GM12878 (cell line): ENCODE measurements around the gene CLTCL1. TPM values are rescaled to one million over a fixed set of nuclear protein-coding genes. Genes with fewer than 3 reads are reported as not detected.

Experiments used
- ATAC-seq: fragments of 200-7000 bp; cut with Tn5 transposase; 3 replicates; pipeline ENCODE4 v1.9.1; 2020; ENCODE audit warnings: mild to moderate bottlenecking, moderate library complexity
- BruUV-seq: library from RNA; stranded (reverse); fragments of 400-500 nt; replicated peaks from 2 replicates; lab custom pipeline; 2021; lab: Mats Ljungman, UMichigan
- CTCF ChIA-PET: fragments of 300-600 bp; sonication (Branson Sonifier 250); formaldehyde crosslinking; extraction: SDS; loops from one replicate; lab custom pipeline; 2021; ENCODE audit warnings: inconsistent platforms; lab: Yijun Ruan, JAX
- POLR2A ChIA-PET: fragments of 350-600 bp; formaldehyde crosslinking; extraction: SDS; loops from one replicate; lab custom pipeline; 2021; ENCODE audit warnings: inconsistent platforms; lab: Charles Lee
- RAD21 ChIA-PET: fragments of 300-600 bp; sonication (Branson Sonifier 250); formaldehyde crosslinking; loops from one replicate; lab custom pipeline; 2023; ENCODE audit warnings: antibody characterized with exemption; ENCODE audit not compliant: unreplicated experiment; lab: Charles Lee
- SMC1A ChIA-PET: fragments of 300-600 bp; sonication (Branson Sonifier 250); formaldehyde crosslinking; loops from one replicate; lab custom pipeline; 2023; ENCODE audit not compliant: unreplicated experiment, uncharacterized antibody; lab: Charles Lee
- DNase-seq: peaks from one replicate; pipeline ENCODE4 v3.0.0-alpha.2; 2011; ENCODE audit warnings: low read depth, low spot score
- FAIRE-seq: peaks from 3 replicates; lab custom pipeline; 2011; peaks lifted over from hg19 to GRCh38; lab: Jason Lieb, UNC
- H2AFZ ChIP-seq: 2 replicates; pipeline ENCODE4 v1.6.0; 2011; ENCODE audit warnings: low read depth, low read length, control low read depth; ENCODE audit not compliant: control insufficient read depth
- H3K27ac ChIP-seq: 2 replicates; pipeline ENCODE4 v1.5.1; 2011; ENCODE audit warnings: control low read depth; ENCODE audit not compliant: control insufficient read depth, insufficient read depth
- H3K27me3 ChIP-seq, 2 experiments: replicated peaks in 1 of 2; 2 replicates each; pipeline versions ENCODE4 v1.6.0 to v1.6.1; 2011; ENCODE audit warnings: low read length in 1 of 2; ENCODE audit not compliant: control insufficient read depth in 2 of 2, insufficient read depth in 2 of 2
- H3K36me3 ChIP-seq, 2 experiments: 2 replicates each; pipeline ENCODE4 v1.5.1; 2011; ENCODE audit warnings: low read length in 1 of 2; ENCODE audit not compliant: control insufficient read depth in 2 of 2, insufficient read depth in 2 of 2
- H3K4me1 ChIP-seq: 2 replicates; pipeline ENCODE4 v1.6.1; 2011; ENCODE audit warnings: mild to moderate bottlenecking, low read length, moderate library complexity, mixed read lengths; ENCODE audit not compliant: control insufficient read depth, insufficient read depth
- H3K4me2 ChIP-seq: 2 replicates; pipeline ENCODE4 v1.6.0; 2011; ENCODE audit warnings: control low read depth; ENCODE audit not compliant: control insufficient read depth, insufficient read depth
- H3K4me3 ChIP-seq: fragments of 200-600 bp; sonication (generic); 2 replicates; pipeline ENCODE4 v1.5.1; 2016
- H3K79me2 ChIP-seq: 2 replicates; pipeline ENCODE4 v1.6.0; 2011; ENCODE audit warnings: low read length; ENCODE audit not compliant: control insufficient read depth, insufficient read depth
- H3K9ac ChIP-seq: 2 replicates; pipeline ENCODE4 v1.8.0; 2011; ENCODE audit warnings: low read length, control low read depth, mixed read lengths; ENCODE audit not compliant: control insufficient read depth, insufficient read depth
- H3K9me3 ChIP-seq: replicated peaks from 3 replicates; pipeline ENCODE4 v1.5.1; 2011; ENCODE audit warnings: mild to moderate bottlenecking, low read length; ENCODE audit not compliant: control insufficient read depth, insufficient read depth
- H4K20me1 ChIP-seq: 2 replicates; pipeline ENCODE4 v1.6.0; 2011; ENCODE audit not compliant: control insufficient read depth, insufficient read depth
- CEBPB ChIP-seq, 2 experiments: fragments of 150-350 bp in 1 of 2; IDR thresholded peaks; 2 replicates each; pipeline ENCODE4 v1.6.1; 2012 to 2014; ENCODE audit warnings: low read depth in 2 of 2, low read length in 2 of 2, borderline replicate concordance in 1 of 2, inconsistent platforms in 1 of 2
- E4F1 ChIP-seq: fragments of 450-650 bp; IDR thresholded peaks from 2 replicates; pipeline ENCODE4 v1.6.1; 2018; ENCODE audit warnings: borderline replicate concordance, mild to moderate bottlenecking; ENCODE audit not compliant: partially characterized antibody
- EGR1 ChIP-seq, 2 experiments: IDR thresholded peaks; 1 replicate in 1 of 2; 2 replicates in 1 of 2; pipeline ENCODE4 v1.6.1; 2011 to 2012; ENCODE audit warnings: low read depth in 2 of 2, low read length in 2 of 2, borderline replicate concordance in 1 of 2, mild to moderate bottlenecking in 1 of 2, moderate library complexity in 1 of 2
- JUNB ChIP-seq: IDR thresholded peaks from 2 replicates; pipeline ENCODE4 v1.6.1; 2016; ENCODE audit warnings: antibody characterized with exemption, mild to moderate bottlenecking
- NFIC ChIP-seq: IDR thresholded peaks from 2 replicates; pipeline ENCODE4 v1.6.1; 2012; ENCODE audit warnings: low read depth, mild to moderate bottlenecking, inconsistent platforms, low read length, moderate library complexity
- NFYB ChIP-seq: IDR thresholded peaks from 2 replicates; pipeline ENCODE4 v1.6.1; 2011; ENCODE audit warnings: low read depth, mild to moderate bottlenecking, low read length, improper control_type of control experiment, moderate library complexity; ENCODE audit not compliant: insufficient read depth
- POLR2AphosphoS5 ChIP-seq: IDR thresholded peaks from 2 replicates; pipeline ENCODE4 v1.6.1; 2011; ENCODE audit warnings: mild to moderate bottlenecking, low read length, inconsistent platforms
- RAD21 ChIP-seq: IDR thresholded peaks from 2 replicates; pipeline ENCODE4 v1.6.1; 2011; ENCODE audit warnings: mild to moderate bottlenecking, low read depth, low read length, moderate library complexity; ENCODE audit not compliant: insufficient read depth
- SIX5 ChIP-seq: IDR thresholded peaks from 2 replicates; pipeline ENCODE4 v1.6.1; 2011; ENCODE audit warnings: mild to moderate bottlenecking, low read depth, low read length, moderate library complexity; ENCODE audit not compliant: severe bottlenecking
- SP1 ChIP-seq: IDR thresholded peaks from one replicate; pipeline ENCODE4 v1.6.1; 2011; ENCODE audit warnings: low read depth, low read length
- TAF1 ChIP-seq: IDR thresholded peaks from 2 replicates; pipeline ENCODE4 v1.6.1; 2011; ENCODE audit warnings: mild to moderate bottlenecking, low read depth, low read length, borderline replicate concordance
- ZBED1 ChIP-seq: IDR thresholded peaks from 2 replicates; pipeline ENCODE4 v1.6.1; 2016; ENCODE audit warnings: borderline replicate concordance
- ZBTB4 ChIP-seq: fragments of 450-650 bp; formaldehyde crosslinking; IDR thresholded peaks from 2 replicates; pipeline ENCODE4 v1.4.0; 2022; ENCODE audit warnings: mild to moderate bottlenecking, moderate library complexity
- ZNF687 ChIP-seq: fragments of 450-650 bp; IDR thresholded peaks from 2 replicates; pipeline ENCODE4 v1.6.1; 2017; ENCODE audit warnings: mild to moderate bottlenecking, moderate library complexity
- WGBS: methylation state at CpG from one replicate; pipeline ENCODE4 v1.1.6; 2016; ENCODE audit warnings: low lambda C conversion rate; ENCODE audit not compliant: insufficient replicate concordance, insufficient coverage; ENCODE audit errors: missing lambda C conversion rate; 5-methylcytosine and 5-hydroxymethylcytosine counted together
- in situ Hi-C: fragments of 300-500 bp; cut with MboI; formaldehyde crosslinking; loops from 9 replicates; pipeline ENCODE4 v1.14.3; 2018; ENCODE audit warnings: mixed read lengths
- intact Hi-C: fragments of 100-400 bp; cut with micrococcal nuclease; formaldehyde crosslinking; loops from one replicate; pipeline ENCODE4 v1.14.2; 2022; ENCODE audit not compliant: unreplicated experiment
- polyA plus RNA-seq, 11 experiments: library from polyadenylated mRNA; depleted of rRNA in 4 of 11; unstranded in 6 of 11; stranded (reverse) in 5 of 11; fragments of >200 nt; fragmentation: Nextera tagmentation in 4 of 11; fragmentation: Illumina TruSeq in 1 of 11; extraction: Ambion mirVana in 4 of 11; extraction: Trizol in 1 of 11; gene quantifications; 1 replicate in 1 of 11; 2 replicates in 10 of 11; pipeline versions ENCODE4 v1.2.1 to v1.2.3, GENCODE V29; 2011 to 2016; ENCODE audit warnings: inconsistent platforms in 2 of 11, missing spikeins in 2 of 11, low read depth in 1 of 11
- total RNA-seq, 4 experiments: library from RNA; depleted of rRNA in 3 of 4; stranded (reverse); fragments of >200 nt in 3 of 4; fragmentation: Illumina TruSeq in 1 of 4; extraction: Trizol in 1 of 4; gene quantifications; 2 replicates each; pipeline versions ENCODE4 v1.2.1 to v1.2.3, GENCODE V29; 2013 to 2021

Gene CLTCL1
- total and polyA plus RNA-seq, 10 of the 15 experiments (the other 5 are each of a cell fraction or from before 2014, with no cell fraction given) = under 0.01 to 0.35 (median 0.12) TPM; not detected in 2

GRCh38 chr22:19208287-19208847 is 83.2 kb downstream of the CLTCL1 start:
- SMC1A ChIA-PET = no interaction called here
- Histone ChIP-seq H4K20me1 (no peaks in the 10 kb centered on the region), H3K9ac (no peak overlapping the region), H3K36me3 (no peaks in the 10 kb centered on the region), H2AFZ (no peak overlapping the region), H3K4me3 (no peak overlapping the region), H3K4me2 (no peak overlapping the region), H3K4me1 (no peaks in the 10 kb centered on the region), H3K27me3 (peaks cover 2 to 6% of the 10 kb centered on the region in 2 experiments; a peak in 3 of 4 replicates), H3K27ac (no peak overlapping the region), H3K9me3 (no peaks in the 10 kb centered on the region), H3K79me2 (no peaks in the 10 kb centered on the region)
- in situ Hi-C loops (no loop called here), intact Hi-C loops (no loop called here)
- POLR2A ChIA-PET = no interaction called here
- WGBS = 4% methylated on average over 4 of the region's 4 CpGs
- FAIRE-seq (no peak), DNase-seq (no peak), ATAC-seq (no peak)
- TF ChIP-seq ZNF687 (no peak), E4F1 (no peak), NFYB (no peak), ZBTB4 (CRISPR knock-in tag) (no peak), CEBPB (IDR thresholded peaks at IDR 0.05; ENCODE audit: borderline replicate concordance in 1 of 2, low read depth in 2 of 2, low read length in 2 of 2) (no peak), EGR1 (IDR thresholded peaks at IDR 0.05; ENCODE audit: borderline replicate concordance in 1 of 2, low read depth in 2 of 2, low read length in 2 of 2) (no peak), JUNB (no peak), SIX5 (no peak), ZBED1 (no peak), POLR2AphosphoS5 (no peak), RAD21 (no peak), TAF1 (no peak), NFIC (no peak), SP1 (no peak)
- CTCF ChIA-PET = no interaction called here
- RAD21 ChIA-PET = no interaction called here
- BruUV-seq = no TSS peak
